Esophagus muscularis mucosa (tissue), 4 donors: ENCODE data around the gene XYLT1. TPM values are rescaled to one million over a fixed set of nuclear protein-coding genes. Genes with fewer than 3 reads are reported as not detected.
A peak's percentile ranks its signal among the peaks of the same experiment; 100 is the strongest.

ENCODE experiments used
- DNase-seq: peaks from one replicate; pipeline ENCODE4 v3.0.0-alpha.2; 2017; ENCODE audit errors: extremely low spot score
- H3K27ac ChIP-seq, 4 donors: fragments of 200-600 bp; sonication (generic); replicated peaks in 1 of 4; 1 replicate in 3 of 4; 2 replicates in 1 of 4; pipeline ENCODE4 v1.5.1; 2016 to 2019; ENCODE audit warnings: mild to moderate bottlenecking in 1 of 4
- H3K27me3 ChIP-seq, 4 donors: fragments of 200-600 bp; sonication (generic); one replicate each; pipeline versions ENCODE4 v1.5.1 to v1.6.0; 2016 to 2019
- H3K36me3 ChIP-seq, 4 donors: fragments of 200-600 bp; sonication (generic); one replicate each; pipeline ENCODE4 v1.5.1; 2016 to 2019
- H3K4me1 ChIP-seq, 4 donors: fragments of 200-600 bp; sonication (generic); one replicate each; pipeline ENCODE4 v1.5.1; 2016 to 2019
- H3K4me3 ChIP-seq, 4 donors: fragments of 200-600 bp; sonication (generic); 1 replicate in 2 of 4; 2 replicates in 2 of 4; pipeline ENCODE4 v1.5.1; 2016 to 2019; ENCODE audit warnings: mild to moderate bottlenecking in 4 of 4, moderate library complexity in 1 of 4
- H3K9me3 ChIP-seq, 4 donors: fragments of 200-600 bp; sonication (generic); 1 replicate in 3 of 4; 2 replicates in 1 of 4; pipeline ENCODE4 v1.5.1; 2016 to 2019
- CTCF ChIP-seq, 3 experiments: fragments of 200-600 bp in 2 of 3; fragments of 450-650 bp in 1 of 3; sonication (generic) in 2 of 3; IDR thresholded peaks; one replicate each; pipeline ENCODE4 v1.5.1; 2017 to 2019; ENCODE audit warnings: antibody characterized with exemption in 3 of 3, mild to moderate bottlenecking in 2 of 3, moderate library complexity in 1 of 3
- EP300 ChIP-seq: sonication (generic); formaldehyde crosslinking; IDR thresholded peaks from one replicate; pipeline ENCODE4 v1.6.1; 2017; ENCODE audit warnings: antibody characterized with exemption
- POLR2A ChIP-seq: fragments of 450-650 bp; IDR thresholded peaks from one replicate; pipeline ENCODE4 v1.6.1; 2017; ENCODE audit warnings: antibody characterized with exemption, moderate library complexity, mild to moderate bottlenecking, low read depth
- POLR2AphosphoS5 ChIP-seq, 2 donors: sonication (generic); formaldehyde crosslinking; IDR thresholded peaks; one replicate each; pipeline ENCODE4 v1.6.1; 2017; ENCODE audit warnings: antibody characterized with exemption in 2 of 2
- WGBS: methylation state at CpG from one replicate; pipeline ENCODE4 v1.1.5; 2018; 5-methylcytosine and 5-hydroxymethylcytosine counted together
- intact Hi-C: fragments of 100-400 bp; cut with DNase I; formaldehyde crosslinking; loops from one replicate; pipeline ENCODE4 v1.15.1; 2023
- total RNA-seq, 4 donors: library from RNA; depleted of rRNA; stranded (reverse); fragments of >200 nt; gene quantifications; one replicate each; pipeline versions ENCODE4 v1.1.0 to v1.2.1, GENCODE V29; 2016

Gene XYLT1
- total RNA-seq, 4 donors from 2014 or later, result 25.2 to 57.1 (median 33.5) TPM

DNA sequence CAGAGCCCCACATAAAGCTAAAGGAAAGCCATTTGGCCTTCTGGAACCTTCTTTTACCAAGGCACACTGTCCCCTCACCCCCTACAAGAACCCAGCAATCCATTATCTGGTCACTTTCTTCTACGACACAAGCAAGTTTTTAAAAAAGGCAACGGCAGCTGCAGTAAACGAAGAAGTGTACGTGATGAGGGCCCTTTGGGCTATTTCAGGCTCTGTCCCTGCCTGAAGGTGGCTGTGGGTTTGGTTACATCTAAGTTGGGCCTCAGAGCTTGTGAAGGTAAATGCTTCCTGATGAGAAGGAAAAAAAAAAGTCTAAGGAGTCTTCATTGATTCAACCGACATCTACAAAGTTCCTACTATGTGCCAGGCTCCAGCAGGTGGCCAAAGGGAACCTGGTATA is 35.4 kb downstream of the XYLT1 start:
- Histone ChIP-seq H3K27me3 (no peaks in the 10 kb centered on the region), H3K4me1 (peaks cover 6 to 56% (median 38%) of the 10 kb centered on the region in 4 donors), H3K9me3 (no peaks in the 10 kb centered on the region), H3K4me3 (no peak overlapping the region), H3K36me3 (no peaks in the 10 kb centered on the region), H3K27ac (no peak overlapping the region)
- DNase-seq, result no peak
- intact Hi-C loops, result no loop called here
- WGBS, result 88% methylated on average over 5 of the region's 5 CpGs
- no peak for TF ChIP-seq POLR2A
- TF ChIP-seq POLR2AphosphoS5 (IDR thresholded peaks at IDR 0.05), result no peak
- no peak for TF ChIP-seq CTCF (IDR thresholded peaks at IDR 0.05)

- no peak for TF ChIP-seq POLR2A
- TF ChIP-seq EP300, result no peak
- peak in 1 of 2 donors; percentile 52 for TF ChIP-seq POLR2AphosphoS5 (IDR thresholded peaks at IDR 0.05)
- no peak for TF ChIP-seq CTCF (IDR thresholded peaks at IDR 0.05)
- H3K27ac ChIP-seq, result peak overlapping the region; percentile 15 to 68 (median 58)
These were observed 36.9 kb downstream of the XYLT1 start for GRCh38 chr16:17433577-17434451.

DNA sequence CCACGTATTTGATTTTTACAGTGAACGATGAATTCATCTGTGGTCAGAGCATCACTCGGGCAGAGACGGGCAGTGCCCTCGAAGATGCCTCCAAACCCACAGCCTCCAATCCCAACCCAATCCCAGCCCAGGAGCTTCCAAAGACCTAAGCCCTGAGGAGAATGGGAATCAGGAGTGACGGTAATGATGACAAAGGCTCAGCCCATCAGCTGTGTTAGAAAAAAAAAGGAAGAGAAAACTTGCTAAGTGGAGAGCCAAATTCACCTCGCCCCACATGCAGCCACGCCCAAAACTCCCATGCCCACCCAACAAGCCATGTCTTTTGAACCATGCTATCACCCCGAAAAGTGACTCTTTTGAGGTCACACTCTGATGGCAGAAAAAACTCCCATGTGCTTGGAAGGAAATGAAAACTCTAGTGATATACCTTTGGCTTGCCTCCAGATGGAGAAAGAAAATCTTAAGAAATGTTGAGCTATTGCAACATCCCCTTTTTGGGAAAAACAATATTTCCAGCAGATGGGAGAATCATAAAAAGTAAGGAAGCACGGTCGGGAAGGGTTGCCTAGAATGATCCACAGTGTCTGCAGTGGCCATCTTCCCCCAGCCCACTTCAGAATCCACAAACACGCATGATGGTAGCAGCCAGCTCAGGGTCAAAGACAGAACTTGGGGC is 37.7 kb downstream of the XYLT1 start:
- intact Hi-C loops, result no loop called here
- peak in 1 of 2 donors; percentile 33 for TF ChIP-seq POLR2AphosphoS5 (IDR thresholded peaks at IDR 0.05)
- no peak for TF ChIP-seq CTCF (IDR thresholded peaks at IDR 0.05)
- no peak for TF ChIP-seq POLR2A
- no peak for TF ChIP-seq EP300
- Histone ChIP-seq H3K27ac (peak overlapping the region; percentile 15 to 68 (median 58)), H3K4me1 (peaks cover 6 to 55% (median 38%) of the 10 kb centered on the region in 4 donors), H3K36me3 (no peaks in the 10 kb centered on the region), H3K4me3 (no peak overlapping the region), H3K9me3 (no peaks in the 10 kb centered on the region), H3K27me3 (no peaks in the 10 kb centered on the region)
- 85% methylated on average over 12 of the region's 12 CpGs for WGBS
- no peak for DNase-seq

More at GRCh38 chr16:17433577-17434451, 36.9 kb downstream of the XYLT1 start:
- H3K4me1 ChIP-seq, result peaks cover 6 to 56% (median 38%) of the 10 kb centered on the region in 4 donors
- no peak overlapping the region for H3K4me3 ChIP-seq
- WGBS, result 71% methylated on average over 13 of the region's 13 CpGs
- no peaks in the 10 kb centered on the region for H3K36me3 ChIP-seq
- intact Hi-C loops, result no loop called here
- no peaks in the 10 kb centered on the region for H3K27me3 ChIP-seq
- no peak for DNase-seq
- H3K9me3 ChIP-seq, result no peaks in the 10 kb centered on the region

DNA sequence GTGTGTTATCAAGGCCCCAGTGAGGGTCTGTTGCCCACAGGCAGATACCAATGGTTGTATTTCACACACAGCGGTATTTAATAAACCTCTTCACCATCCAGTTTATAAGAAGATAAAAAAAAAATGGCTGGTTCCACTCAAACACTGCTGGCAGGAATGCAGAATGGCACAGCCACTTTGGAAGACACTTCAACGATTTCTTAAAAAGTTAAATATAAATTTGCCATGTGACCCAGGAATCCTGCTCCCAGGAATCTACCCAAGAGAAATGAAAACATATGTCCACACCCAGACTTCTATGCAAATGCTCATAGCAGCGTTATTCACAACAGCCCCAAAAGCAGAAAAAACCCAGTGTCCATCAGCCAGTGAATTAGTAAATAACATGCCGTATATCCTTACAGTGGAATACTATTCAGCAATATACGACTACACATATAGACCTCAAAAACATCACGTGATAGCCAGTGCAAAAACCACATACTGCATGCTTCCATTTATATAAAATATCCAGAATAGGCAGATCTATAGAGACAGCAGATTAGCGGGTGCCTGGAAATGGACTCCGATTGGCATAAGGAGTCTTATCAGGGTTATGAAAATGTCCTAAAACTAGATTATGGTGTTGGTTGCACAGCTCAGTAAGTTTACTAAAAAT is 38.7 kb downstream of the XYLT1 start:
- intact Hi-C loops, result no loop called here
- H3K27ac ChIP-seq, result no peak overlapping the region
- H3K4me1 ChIP-seq, result peaks cover 2 to 45% (median 29%) of the 10 kb centered on the region in 4 donors
- H3K4me3 ChIP-seq, result no peak overlapping the region
- TF ChIP-seq POLR2AphosphoS5 (IDR thresholded peaks at IDR 0.05) (no peak), EP300 (no peak), CTCF (IDR thresholded peaks at IDR 0.05) (peak in 1 of 3 experiments; percentile 15), POLR2A (no peak)
- no peak for DNase-seq
- no peaks in the 10 kb centered on the region for H3K9me3 ChIP-seq
- WGBS, result 87% methylated on average over 8 of the region's 8 CpGs
- H3K36me3 ChIP-seq, result no peaks in the 10 kb centered on the region
- no peaks in the 10 kb centered on the region for H3K27me3 ChIP-seq
